ENCODE measurements around the gene METTL8. TPM values are rescaled to one million over a fixed set of nuclear protein-coding genes. Genes with fewer than 3 reads are reported as not detected.

The METTL8 gene
- total RNA-seq, 1 experiment from 2014 or later: 34.4 TPM

DNA sequence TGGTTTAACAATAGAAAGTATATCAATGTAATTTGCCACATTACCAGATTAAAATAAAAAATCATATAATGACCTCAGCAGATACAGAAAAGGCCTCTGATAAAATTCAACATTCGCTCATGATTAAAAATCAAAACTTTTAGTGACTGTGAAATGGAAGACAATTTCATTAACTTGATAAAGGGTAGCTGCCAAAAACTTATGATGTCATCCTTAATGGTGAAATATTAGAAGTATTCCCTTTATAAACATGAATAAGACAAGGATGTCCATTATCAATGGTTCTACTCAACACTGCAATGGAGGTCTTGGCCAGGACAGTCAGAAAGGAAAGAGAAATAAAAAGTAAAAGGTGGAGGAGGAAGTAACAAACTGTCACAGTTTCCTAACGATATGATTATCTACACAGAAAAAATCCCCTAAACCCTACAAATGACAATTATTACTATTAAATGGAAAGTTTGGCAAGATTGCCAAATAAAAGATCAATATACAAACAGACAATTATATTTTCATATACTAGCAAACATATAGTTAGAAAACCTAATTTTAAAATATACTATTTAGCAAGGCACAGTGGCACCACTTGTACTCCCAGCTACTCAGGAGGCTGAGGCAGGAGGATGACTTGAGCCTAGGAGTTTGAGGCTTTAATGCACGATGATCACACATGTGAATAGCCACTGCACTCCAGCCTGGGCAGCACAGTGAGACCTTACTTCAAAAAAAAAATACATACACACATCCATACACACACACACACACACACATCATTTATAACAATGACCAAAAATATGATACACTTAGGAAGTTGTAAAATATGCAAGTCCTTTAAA is 12.8 kb downstream of the METTL8 start (continued):
- no peak for TF ChIP-seq ELF1 (IDR thresholded peaks at IDR 0.05; ENCODE audit: borderline replicate concordance, low read depth)

GRCh38 chr2:171419333-171419732 is 14.5 kb downstream of the METTL8 start:
- H3K4me3 ChIP-seq (replicated peaks in 1 of 2; ENCODE audit: low read depth in 1 of 2, low read length in 2 of 2): no peak overlapping the region
- intact Hi-C loops (cut with micrococcal nuclease): no loop called here
- H3K27me3 ChIP-seq (ENCODE audit: insufficient read depth, low read length): no peaks in the 10 kb centered on the region
- H3K27ac ChIP-seq (ENCODE audit: low read depth, low read length): no peak overlapping the region
- POLR2A ChIA-PET: no interaction called here
- ATAC-seq: no peak
- TF ChIP-seq EZH2phosphoT487 (IDR thresholded peaks at IDR 0.05; ENCODE audit: borderline replicate concordance) (no peak), ZFX (IDR thresholded peaks at IDR 0.05) (no peak), EGR1 (IDR thresholded peaks at IDR 0.05; ENCODE audit: low read depth) (no peak), ZNF274 (IDR thresholded peaks at IDR 0.05; ENCODE audit: low read depth, low read length) (no peak), SRF (IDR thresholded peaks at IDR 0.05; ENCODE audit: low read depth) (no peak), CBX3 (IDR thresholded peaks at IDR 0.05; ENCODE audit: low read depth) (no peak), POLR2AphosphoS5 (IDR thresholded peaks at IDR 0.05; ENCODE audit: low read depth, low read length) (no peak), TCF7L2 (IDR thresholded peaks at IDR 0.05; ENCODE audit: borderline replicate concordance, extremely low read depth, insufficient read depth, insufficient read length) (no peak), MAX (IDR thresholded peaks at IDR 0.05) (no peak), ZBTB33 (IDR thresholded peaks at IDR 0.05; ENCODE audit: extremely low read depth, insufficient replicate concordance, low read length) (no peak), ELF1 (IDR thresholded peaks at IDR 0.05; ENCODE audit: borderline replicate concordance, low read depth) (no peak), FOSL1 (IDR thresholded peaks at IDR 0.05; ENCODE audit: low read depth) (no peak), JUND (IDR thresholded peaks at IDR 0.05) (no peak)
- TF ChIP-seq, protein P1, sequence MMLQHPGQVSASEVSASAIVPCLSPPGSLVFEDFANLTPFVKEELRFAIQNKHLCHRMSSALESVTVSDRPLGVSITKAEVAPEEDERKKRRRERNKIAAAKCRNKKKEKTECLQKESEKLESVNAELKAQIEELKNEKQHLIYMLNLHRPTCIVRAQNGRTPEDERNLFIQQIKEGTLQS (IDR thresholded peaks at IDR 0.05): no peak
- TF ChIP-seq, protein P2, sequence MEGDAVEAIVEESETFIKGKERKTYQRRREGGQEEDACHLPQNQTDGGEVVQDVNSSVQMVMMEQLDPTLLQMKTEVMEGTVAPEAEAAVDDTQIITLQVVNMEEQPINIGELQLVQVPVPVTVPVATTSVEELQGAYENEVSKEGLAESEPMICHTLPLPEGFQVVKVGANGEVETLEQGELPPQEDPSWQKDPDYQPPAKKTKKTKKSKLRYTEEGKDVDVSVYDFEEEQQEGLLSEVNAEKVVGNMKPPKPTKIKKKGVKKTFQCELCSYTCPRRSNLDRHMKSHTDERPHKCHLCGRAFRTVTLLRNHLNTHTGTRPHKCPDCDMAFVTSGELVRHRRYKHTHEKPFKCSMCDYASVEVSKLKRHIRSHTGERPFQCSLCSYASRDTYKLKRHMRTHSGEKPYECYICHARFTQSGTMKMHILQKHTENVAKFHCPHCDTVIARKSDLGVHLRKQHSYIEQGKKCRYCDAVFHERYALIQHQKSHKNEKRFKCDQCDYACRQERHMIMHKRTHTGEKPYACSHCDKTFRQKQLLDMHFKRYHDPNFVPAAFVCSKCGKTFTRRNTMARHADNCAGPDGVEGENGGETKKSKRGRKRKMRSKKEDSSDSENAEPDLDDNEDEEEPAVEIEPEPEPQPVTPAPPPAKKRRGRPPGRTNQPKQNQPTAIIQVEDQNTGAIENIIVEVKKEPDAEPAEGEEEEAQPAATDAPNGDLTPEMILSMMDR (IDR thresholded peaks at IDR 0.05 in 2 of 3, conservative IDR thresholded peaks at IDR 0.05 in 1 of 3; ENCODE audit: borderline replicate concordance in 1 of 3, insufficient read depth in 1 of 3, low read depth in 2 of 3, low read length in 2 of 3): no peak
- TF ChIP-seq, protein P3, sequence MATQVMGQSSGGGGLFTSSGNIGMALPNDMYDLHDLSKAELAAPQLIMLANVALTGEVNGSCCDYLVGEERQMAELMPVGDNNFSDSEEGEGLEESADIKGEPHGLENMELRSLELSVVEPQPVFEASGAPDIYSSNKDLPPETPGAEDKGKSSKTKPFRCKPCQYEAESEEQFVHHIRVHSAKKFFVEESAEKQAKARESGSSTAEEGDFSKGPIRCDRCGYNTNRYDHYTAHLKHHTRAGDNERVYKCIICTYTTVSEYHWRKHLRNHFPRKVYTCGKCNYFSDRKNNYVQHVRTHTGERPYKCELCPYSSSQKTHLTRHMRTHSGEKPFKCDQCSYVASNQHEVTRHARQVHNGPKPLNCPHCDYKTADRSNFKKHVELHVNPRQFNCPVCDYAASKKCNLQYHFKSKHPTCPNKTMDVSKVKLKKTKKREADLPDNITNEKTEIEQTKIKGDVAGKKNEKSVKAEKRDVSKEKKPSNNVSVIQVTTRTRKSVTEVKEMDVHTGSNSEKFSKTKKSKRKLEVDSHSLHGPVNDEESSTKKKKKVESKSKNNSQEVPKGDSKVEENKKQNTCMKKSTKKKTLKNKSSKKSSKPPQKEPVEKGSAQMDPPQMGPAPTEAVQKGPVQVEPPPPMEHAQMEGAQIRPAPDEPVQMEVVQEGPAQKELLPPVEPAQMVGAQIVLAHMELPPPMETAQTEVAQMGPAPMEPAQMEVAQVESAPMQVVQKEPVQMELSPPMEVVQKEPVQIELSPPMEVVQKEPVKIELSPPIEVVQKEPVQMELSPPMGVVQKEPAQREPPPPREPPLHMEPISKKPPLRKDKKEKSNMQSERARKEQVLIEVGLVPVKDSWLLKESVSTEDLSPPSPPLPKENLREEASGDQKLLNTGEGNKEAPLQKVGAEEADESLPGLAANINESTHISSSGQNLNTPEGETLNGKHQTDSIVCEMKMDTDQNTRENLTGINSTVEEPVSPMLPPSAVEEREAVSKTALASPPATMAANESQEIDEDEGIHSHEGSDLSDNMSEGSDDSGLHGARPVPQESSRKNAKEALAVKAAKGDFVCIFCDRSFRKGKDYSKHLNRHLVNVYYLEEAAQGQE (IDR thresholded peaks at IDR 0.05; ENCODE audit: low read depth): no peak
- no TSS peak for BruUV-seq (replicated peaks)
- H3K4me2 ChIP-seq (ENCODE audit: low read length): no peak overlapping the region
- H3K36me3 ChIP-seq (ENCODE audit: control insufficient read depth in 1 of 2, insufficient read depth in 2 of 2, low read length in 2 of 2): no peaks in the 10 kb centered on the region
- H3K79me2 ChIP-seq (ENCODE audit: insufficient read depth, low read length): peaks cover 62% of the 10 kb centered on the region
- no peak overlapping the region for H3K9ac ChIP-seq (ENCODE audit: low read length)
- H3K4me1 ChIP-seq (ENCODE audit: control insufficient read depth in 1 of 2, insufficient read depth in 2 of 2, low read length in 2 of 2): no peaks in the 10 kb centered on the region; a peak in 1 of 4 replicates
- peaks cover 5 to 6% of the 10 kb centered on the region in 2 experiments; a peak in 1 of 4 replicates for H3K9me3 ChIP-seq (ENCODE audit: control insufficient read depth in 1 of 2, insufficient read depth in 1 of 2, low read depth in 1 of 2, low read length in 2 of 2)
- no peak for DNase-seq (ENCODE audit: low read depth, low spot score)
- H3K9me2 ChIP-seq (ENCODE audit: insufficient read depth): no peaks in the 10 kb centered on the region
- RAD21 ChIA-PET (ENCODE audit: low non-redundant PET in 1 of 2, low total read pairs in 2 of 2, uncharacterized antibody in 2 of 2, unreplicated experiment in 2 of 2): no interaction called here
- no peak overlapping the region for H2AFZ ChIP-seq (ENCODE audit: low read depth, low read length, poor library complexity, severe bottlenecking)
- H4K20me1 ChIP-seq (ENCODE audit: insufficient read depth): peaks cover 8% of the 10 kb centered on the region; the same call in 1 of the 2 replicates
- CTCF ChIA-PET: no interaction called here

Data from HCT116 (cell line).